Measurements from ENCODE around the gene CCNK.

DNA sequence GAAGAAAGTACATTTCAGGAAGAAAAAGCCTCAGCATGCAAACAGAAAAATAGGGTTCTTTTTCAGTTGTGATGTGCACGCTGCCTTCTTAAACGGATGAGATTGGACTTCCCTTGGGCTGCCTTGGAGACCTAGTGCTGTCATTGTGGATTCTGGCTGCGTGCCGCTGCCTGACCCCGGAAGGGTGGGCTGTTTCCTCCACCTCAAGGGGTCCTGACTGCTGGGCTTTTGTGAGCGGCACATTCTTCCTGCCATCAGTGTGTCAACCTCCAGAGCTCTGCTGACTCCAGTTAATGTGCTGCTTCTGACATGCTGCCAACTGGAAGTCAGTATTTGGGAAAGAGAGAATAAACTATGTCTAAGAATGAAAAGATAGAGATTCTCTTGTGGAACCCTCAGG lies 25.1 kb downstream of the CCNK start:
- TF ChIP-seq, protein P1, sequence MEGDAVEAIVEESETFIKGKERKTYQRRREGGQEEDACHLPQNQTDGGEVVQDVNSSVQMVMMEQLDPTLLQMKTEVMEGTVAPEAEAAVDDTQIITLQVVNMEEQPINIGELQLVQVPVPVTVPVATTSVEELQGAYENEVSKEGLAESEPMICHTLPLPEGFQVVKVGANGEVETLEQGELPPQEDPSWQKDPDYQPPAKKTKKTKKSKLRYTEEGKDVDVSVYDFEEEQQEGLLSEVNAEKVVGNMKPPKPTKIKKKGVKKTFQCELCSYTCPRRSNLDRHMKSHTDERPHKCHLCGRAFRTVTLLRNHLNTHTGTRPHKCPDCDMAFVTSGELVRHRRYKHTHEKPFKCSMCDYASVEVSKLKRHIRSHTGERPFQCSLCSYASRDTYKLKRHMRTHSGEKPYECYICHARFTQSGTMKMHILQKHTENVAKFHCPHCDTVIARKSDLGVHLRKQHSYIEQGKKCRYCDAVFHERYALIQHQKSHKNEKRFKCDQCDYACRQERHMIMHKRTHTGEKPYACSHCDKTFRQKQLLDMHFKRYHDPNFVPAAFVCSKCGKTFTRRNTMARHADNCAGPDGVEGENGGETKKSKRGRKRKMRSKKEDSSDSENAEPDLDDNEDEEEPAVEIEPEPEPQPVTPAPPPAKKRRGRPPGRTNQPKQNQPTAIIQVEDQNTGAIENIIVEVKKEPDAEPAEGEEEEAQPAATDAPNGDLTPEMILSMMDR (IDR thresholded peaks at IDR 0.05), result no peak
- no peak for TF ChIP-seq POLR2A (IDR thresholded peaks at IDR 0.05)
